ELF-1 (cell line): ENCODE results near the gene KIAA1671.
A peak's percentile ranks its signal among the peaks of the same experiment; 100 is the strongest.

Experiments
- DNase-seq: peaks from one replicate; pipeline ENCODE4 v3.0.0-alpha.2; 2016; ENCODE audit warnings: low read depth, low spot score

KIAA1671 gene

GRCh38 chr22:25039255-25039654, 86.7 kb downstream of the KIAA1671 start:
- DNase-seq, result no peak

- DNase-seq, result no peak
Measured at GRCh38 chr22:25039754-25040153, 87.2 kb downstream of the KIAA1671 start.

- DNase-seq, result no peak
Measured at GRCh38 chr22:25045159-25045558, 92.6 kb downstream of the KIAA1671 start.

- DNase-seq, result no peak
Measured at GRCh38 chr22:25048071-25048470, 95.6 kb downstream of the KIAA1671 start.

GRCh38 chr22:25048659-25049647, 96.4 kb downstream of the KIAA1671 start:
- peak; percentile 70 for DNase-seq

- DNase-seq, result no peak
Measured at GRCh38 chr22:25049770-25050169, 97.3 kb downstream of the KIAA1671 start.

GRCh38 chr22:25050566-25050965, 98.0 kb downstream of the KIAA1671 start:
- no peak for DNase-seq

- peak; percentile 74 for DNase-seq
Measured at GRCh38 chr22:25051073-25051472, 98.6 kb downstream of the KIAA1671 start.

GRCh38 chr22:25051983-25052710, 99.6 kb downstream of the KIAA1671 start:
- no peak for DNase-seq

- no peak for DNase-seq
Measured at GRCh38 chr22:25053153-25053805, 100.8 kb downstream of the KIAA1671 start.

GRCh38 chr22:25054943-25055511, 102.5 kb downstream of the KIAA1671 start:
- DNase-seq, result no peak

- DNase-seq, result peak; percentile 89
Measured at GRCh38 chr22:25057013-25057881, 104.7 kb downstream of the KIAA1671 start.

GRCh38 chr22:25059438-25059837, 106.9 kb downstream of the KIAA1671 start:
- DNase-seq, result no peak

- DNase-seq, result no peak
Measured at GRCh38 chr22:25060522-25061071, 108.1 kb downstream of the KIAA1671 start.

- no peak for DNase-seq
Measured at GRCh38 chr22:25061134-25061533, 108.6 kb downstream of the KIAA1671 start.

- no peak for DNase-seq
Measured at GRCh38 chr22:25061605-25062376, 109.3 kb downstream of the KIAA1671 start.

- no peak for DNase-seq
Measured at GRCh38 chr22:25062386-25063085, 110.0 kb downstream of the KIAA1671 start.

- no peak for DNase-seq
Measured at GRCh38 chr22:25064894-25065560, 112.5 kb downstream of the KIAA1671 start.
